ENCODE measurements around the gene ERFE.
A peak's percentile ranks its signal among the peaks of the same experiment; 100 is the strongest.

Gene ERFE

DNA sequence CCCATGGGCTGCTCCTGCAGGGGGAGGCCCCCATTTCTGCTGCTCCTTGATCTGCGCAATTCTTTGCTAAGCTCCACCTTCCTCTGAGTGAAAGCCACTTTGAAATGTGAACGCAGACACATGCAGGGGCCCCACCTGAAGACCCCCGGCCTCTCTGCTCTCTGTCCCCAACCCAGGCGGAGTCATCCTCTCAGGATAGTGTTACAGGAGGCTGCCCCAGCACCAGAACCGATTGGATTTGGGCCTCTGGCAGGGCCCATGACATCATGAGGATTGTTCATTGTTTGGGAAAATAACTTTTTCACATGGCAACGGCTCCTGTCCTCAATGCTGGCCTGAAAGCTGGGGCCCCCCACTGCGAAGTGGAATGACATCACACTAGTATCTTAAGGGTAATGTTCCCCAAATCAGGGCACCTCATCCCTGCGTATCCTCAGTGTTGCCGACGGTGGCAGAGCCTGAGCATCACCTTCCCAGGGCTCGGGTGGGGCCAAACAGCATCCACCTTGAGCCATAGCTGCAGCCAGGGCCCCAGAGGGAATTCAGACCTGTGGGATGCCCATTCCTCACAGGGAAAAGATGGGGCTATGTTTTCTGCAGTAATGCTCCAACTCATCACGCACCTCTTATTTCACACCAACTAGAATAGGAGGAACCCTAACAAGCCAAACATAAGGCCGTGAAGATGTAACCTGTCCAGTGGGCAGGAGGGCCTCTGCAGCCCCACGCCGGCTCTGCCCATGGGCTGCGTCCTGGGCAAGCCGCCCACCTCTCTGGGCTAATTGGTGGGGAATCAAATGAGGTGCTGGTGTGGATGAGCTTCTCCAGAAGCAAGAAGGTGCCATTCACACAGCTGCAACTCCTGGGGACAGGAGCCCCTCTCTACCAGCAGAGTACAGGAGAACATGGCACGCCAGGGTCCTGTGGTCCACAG is 2.7 kb upstream of the ERFE start:
- DNase-seq, result no peak

- no peak for DNase-seq
Observed at GRCh38 chr2:238157506-238158017, 1.2 kb upstream of the ERFE start.

GRCh38 chr2:238158018-238158508 is 707 bp upstream of the ERFE start:
- DNase-seq, result no peak

- no peak for DNase-seq
Observed at GRCh38 chr2:238159071-238159539, 335 bp downstream of the ERFE start.

DNA sequence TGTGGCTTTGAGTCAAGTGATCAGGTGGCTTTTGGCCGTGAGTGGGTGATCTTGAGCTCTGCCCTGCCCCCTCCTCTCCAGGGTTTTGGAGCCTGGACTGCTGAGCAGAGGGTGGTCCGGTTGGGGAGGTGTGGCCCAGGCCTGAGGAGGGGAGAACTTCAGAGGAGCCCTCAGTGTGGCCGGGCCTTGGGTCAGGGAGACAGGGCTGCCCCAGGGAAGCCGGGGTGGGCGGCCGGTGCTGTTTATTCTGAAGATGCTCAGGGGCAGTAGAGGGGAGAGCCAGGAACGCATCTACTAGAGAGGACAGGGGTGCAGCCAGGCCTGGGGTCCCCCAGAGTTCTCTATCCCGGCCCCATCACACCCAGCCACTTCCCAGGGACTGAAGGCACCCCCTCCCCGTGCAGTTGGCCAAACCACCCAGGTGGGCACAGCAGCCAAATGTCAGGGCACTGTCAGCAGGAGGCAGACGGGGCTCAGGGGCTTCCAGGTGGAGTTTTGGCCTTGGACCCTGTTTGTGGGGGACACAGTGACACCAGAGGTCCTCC is 963 bp downstream of the ERFE start:
- no peak for DNase-seq

DNA sequence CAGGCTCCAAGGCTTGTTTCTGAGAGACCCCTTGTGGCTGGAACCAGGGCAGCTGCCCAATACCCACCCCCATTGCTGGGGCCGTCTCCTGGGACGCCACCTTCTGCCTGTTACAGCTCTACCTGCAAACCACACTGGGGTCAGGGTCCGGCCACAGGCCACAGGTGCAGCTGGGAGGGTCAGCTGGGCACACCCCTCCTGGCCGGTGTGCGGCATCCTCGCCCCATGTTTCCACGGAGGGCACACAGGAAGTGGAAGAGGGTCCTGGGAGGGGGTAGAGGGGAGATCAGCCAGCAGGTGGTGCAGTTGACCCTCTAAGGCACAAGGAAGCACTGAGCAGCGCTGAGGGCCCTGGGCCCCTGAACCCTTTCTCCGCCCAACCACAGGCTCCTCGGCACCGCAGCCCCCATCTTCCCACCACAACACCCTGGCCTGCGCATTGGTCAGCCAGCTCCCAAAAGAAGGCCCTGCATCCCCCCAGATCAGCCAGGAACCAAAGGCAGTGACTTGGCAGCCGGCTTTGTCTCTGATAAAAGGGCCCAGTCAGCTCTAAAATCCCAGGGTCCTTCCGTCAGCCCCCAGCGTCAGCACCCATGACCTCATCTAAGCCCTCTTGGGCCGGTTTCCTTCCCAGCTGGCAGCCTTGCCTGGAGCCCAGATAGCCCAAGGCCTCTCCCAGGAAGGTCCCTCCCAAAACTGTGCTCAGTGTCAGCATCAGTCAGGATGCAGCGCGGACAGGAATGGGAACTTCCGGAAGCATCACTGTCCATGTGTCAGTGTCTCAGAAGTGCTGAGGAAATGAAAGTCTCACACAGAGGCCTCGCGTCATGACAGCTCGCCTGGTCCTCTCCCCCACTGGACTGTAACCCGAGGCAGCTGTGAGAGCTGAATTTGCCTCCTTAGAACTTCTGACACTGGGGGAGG is 1.7 kb downstream of the ERFE start:
- peak; percentile 22 for DNase-seq

- DNase-seq, result no peak
Observed at GRCh38 chr2:238161291-238162051, 2.7 kb downstream of the ERFE start.

DNA sequence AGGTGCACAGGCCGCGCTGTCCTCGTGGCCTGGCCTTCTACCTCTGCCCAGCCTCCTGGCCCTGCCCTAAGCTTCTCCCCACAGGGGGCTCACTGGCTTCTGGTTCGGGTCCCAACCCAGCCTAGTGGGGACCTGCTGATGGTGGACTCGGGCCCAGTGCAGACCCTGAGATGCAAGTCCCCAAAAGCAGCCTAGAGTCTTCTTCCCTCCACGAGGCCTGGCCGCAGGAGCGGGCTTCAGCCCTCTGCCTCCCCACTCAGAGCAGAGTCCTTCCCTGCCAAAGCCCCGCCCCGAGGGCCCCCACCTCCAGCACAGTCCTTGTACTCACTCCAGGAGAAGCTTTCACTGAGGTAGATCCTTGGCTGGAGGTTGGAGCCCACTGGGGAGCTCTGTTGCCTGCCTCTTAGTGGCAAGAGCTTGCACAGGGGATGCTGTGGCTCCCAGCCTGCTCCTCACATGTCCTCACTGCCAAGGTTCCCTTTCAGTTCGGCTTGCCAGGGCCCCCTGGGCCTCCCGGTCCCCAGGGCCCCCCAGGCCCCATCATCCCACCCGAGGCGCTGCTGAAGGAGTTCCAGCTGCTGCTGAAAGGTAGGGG is 3.6 kb downstream of the ERFE start:
- no peak for DNase-seq

GRCh38 chr2:238162846-238163441 is 4.2 kb downstream of the ERFE start:
- no peak for DNase-seq

GRCh38 chr2:238163481-238164198 is 4.9 kb downstream of the ERFE start:
- DNase-seq, result no peak

DNA sequence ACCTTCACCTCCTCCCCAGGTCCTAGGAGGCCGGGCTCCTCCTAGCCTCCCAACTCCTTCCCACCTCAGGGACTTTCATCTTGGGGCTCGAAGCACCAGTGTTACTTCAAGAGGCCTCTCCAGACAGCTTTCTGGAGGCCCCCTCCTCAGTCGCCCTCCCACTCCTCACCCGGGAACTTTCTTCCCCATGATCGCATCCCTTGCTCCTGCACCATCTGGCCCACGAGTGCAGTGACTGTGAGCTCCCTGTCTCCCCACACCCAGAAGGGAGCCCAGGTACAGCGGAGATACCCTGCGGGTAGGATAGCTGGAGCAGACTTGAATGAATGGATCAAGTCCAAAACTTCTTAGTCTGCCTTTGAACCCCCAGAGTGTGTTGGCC is 6.1 kb downstream of the ERFE start:
- no peak for DNase-seq

DNA sequence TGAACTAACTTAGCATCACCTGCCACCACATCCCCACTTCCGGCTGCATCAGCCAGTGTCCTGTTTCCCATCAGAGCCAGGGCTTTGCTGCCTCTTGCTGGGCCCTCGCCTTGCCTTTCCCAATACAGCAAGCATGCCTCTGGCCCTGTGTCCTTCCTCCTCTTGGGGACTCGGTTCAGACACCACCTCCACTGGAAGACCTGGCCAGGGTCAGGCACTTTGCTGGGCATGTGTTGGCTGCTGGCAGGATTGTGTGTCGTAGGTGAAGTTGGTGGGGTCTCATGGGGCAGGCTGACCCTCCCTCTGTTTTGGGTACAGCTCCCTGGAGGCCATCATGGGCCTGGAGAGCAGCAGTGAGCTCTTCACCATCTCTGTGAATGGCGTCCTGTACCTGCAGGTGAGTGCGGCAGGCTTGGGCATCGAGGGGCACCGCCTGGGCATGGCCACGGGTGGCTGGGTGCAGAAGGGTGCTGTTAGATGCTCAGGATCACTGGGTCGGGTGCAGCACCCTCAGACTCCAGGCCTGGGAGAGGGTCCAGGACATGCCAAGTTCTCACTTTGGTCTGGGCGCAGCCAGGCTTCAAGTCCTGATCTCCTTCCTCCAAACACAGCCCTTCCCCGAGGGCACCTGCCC is 6.6 kb downstream of the ERFE start:
- DNase-seq, result no peak

- no peak for DNase-seq
Observed at GRCh38 chr2:238166391-238167343, 7.9 kb downstream of the ERFE start.

DNA sequence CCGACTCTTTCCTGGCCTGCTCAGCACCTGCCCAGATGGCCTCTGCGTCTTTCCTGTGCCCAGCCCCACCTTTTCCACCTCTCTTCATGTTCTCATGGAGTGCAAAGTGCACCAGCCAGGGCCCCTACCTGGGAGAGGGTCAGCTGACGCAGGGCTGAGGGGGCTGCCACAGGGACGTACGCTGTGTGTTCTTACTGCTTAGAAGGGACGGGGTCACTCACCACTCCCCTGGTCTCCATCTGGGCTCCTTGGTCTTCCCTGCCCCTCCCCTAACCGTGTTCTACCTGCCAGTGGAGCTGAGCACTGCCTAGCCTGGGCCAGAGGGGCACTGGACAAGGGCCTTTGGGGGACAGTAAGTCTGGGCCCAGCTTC is 8.6 kb downstream of the ERFE start:
- no peak for DNase-seq

DNA sequence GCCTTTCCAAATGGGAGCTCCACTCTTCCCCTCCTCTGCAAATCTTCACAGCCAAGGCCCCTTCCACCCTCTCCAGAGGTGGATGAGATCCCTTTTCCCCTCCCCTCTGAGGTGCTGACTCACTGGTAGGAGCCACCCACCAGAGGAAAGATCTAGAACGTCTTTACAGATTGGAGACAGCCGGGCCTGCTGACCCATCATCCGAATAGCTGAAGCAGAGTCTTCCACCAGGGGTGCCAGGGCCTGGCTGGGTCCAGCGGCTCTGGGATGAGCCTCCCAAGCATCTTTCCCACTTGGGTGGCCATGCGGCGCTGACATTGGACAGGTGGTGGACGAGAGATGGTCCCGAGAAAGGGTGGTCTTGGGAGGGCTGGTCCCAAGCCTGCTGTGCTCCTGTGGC is 9.0 kb downstream of the ERFE start:
- DNase-seq, result no peak

GRCh38 chr2:238168196-238169047 is 9.7 kb downstream of the ERFE start:
- no peak for DNase-seq

GRCh38 chr2:238169048-238169707 is 10.4 kb downstream of the ERFE start:
- DNase-seq, result no peak

Data from NCI-H1694 (cell line).